ENCODE measurements around the gene PRSS37.
"Not testable (repeated sequence)": the region's sequence is repeated elsewhere in the genome, so short reads cannot be mapped to it uniquely, and the experiment has no call there.

PRSS37 gene

GRCh38 chr7:141860207-141860606 is 18.9 kb upstream of the PRSS37 start:
- Histone ChIP-seq H3K4me1 (ENCODE audit: control insufficient read depth, insufficient read depth, low read length, unreplicated experiment) (peaks cover 4% of the 10 kb centered on the region), H3K27me3 (ENCODE audit: insufficient read depth, low read length) (0 out of 2 replicates have a peak, but pooled peaks cover 4% of the 10 kb centered on the region), H2AFZ (ENCODE audit: low read length, unreplicated experiment) (no peak overlapping the region), H3K27ac (ENCODE audit: low read depth, low read length) (no peak overlapping the region), H3K36me3 (ENCODE audit: insufficient read depth, low read length) (no peaks in the 10 kb centered on the region), H3K79me2 (ENCODE audit: control insufficient read depth, insufficient read depth, low read length, unreplicated experiment) (no peaks in the 10 kb centered on the region), H3K4me3 (ENCODE audit: low read depth, low read length) (no peak overlapping the region)

DNA sequence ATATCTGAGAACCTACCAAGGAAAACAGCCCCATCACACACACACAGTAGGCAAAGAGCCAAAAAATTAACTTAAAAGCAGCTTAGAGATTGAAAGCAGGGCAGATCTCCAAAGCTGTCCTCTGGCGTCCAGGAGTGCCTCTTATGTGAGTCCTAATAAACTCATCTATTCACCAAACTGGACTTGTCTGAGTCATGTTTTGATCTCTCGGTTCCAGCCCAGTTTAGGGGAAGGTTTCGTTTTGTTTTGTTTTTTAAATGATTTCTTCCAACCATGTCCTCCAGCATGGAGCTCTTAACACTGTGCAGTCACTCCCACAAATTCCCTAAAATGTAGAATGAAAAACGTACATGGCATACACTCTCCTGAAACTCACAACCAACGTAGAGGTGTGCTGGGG is 6.7 kb upstream of the PRSS37 start:
- Histone ChIP-seq H3K36me3 (ENCODE audit: insufficient read depth, low read length) (no peaks in the 10 kb centered on the region), H3K27ac (ENCODE audit: low read depth, low read length) (no peak overlapping the region), H3K79me2 (ENCODE audit: control insufficient read depth, insufficient read depth, low read length, unreplicated experiment) (no peaks in the 10 kb centered on the region), H3K27me3 (ENCODE audit: insufficient read depth, low read length) (no peaks in the 10 kb centered on the region), H2AFZ (ENCODE audit: low read length, unreplicated experiment) (no peak overlapping the region), H3K4me1 (ENCODE audit: control insufficient read depth, insufficient read depth, low read length, unreplicated experiment) (no peaks in the 10 kb centered on the region), H3K4me3 (ENCODE audit: low read depth, low read length) (no peak overlapping the region)

GRCh38 chr7:141844256-141844655 is 3.0 kb upstream of the PRSS37 start:
- no peak overlapping the region for H3K27ac ChIP-seq (ENCODE audit: low read depth, low read length)
- H3K4me3 ChIP-seq (ENCODE audit: low read depth, low read length) = no peak overlapping the region
- no peaks in the 10 kb centered on the region for H3K79me2 ChIP-seq (ENCODE audit: control insufficient read depth, insufficient read depth, low read length, unreplicated experiment)
- H3K36me3 ChIP-seq (ENCODE audit: insufficient read depth, low read length) = no peaks in the 10 kb centered on the region
- H2AFZ ChIP-seq (ENCODE audit: low read length, unreplicated experiment) = no peak overlapping the region
- H3K4me1 ChIP-seq (ENCODE audit: control insufficient read depth, insufficient read depth, low read length, unreplicated experiment) = no peaks in the 10 kb centered on the region
- H3K27me3 ChIP-seq (ENCODE audit: insufficient read depth, low read length) = no peaks in the 10 kb centered on the region

DNA sequence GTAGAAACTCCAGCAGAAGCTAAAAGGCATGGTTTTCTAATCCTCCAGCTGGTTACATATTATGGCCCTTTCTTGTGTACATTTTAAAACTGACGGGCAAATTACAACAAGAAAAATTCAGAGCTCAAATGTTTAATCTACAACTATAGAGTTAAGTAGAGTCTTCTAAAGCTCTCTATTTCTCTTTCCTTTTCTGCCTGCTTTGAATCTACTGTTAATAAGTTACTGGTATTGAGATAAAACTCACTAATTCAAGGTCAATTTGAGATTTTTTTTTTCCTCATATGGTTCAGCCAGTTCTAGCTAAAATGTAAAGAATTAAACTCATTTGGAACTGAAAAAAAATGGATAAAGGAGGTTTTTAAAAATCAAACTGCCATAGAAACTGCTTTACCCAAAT is 1.6 kb upstream of the PRSS37 start:
- Histone ChIP-seq H3K79me2 (ENCODE audit: control insufficient read depth, insufficient read depth, low read length, unreplicated experiment) (no peaks in the 10 kb centered on the region), H3K36me3 (ENCODE audit: insufficient read depth, low read length) (no peaks in the 10 kb centered on the region), H2AFZ (ENCODE audit: low read length, unreplicated experiment) (no peak overlapping the region), H3K4me3 (ENCODE audit: low read depth, low read length) (no peak overlapping the region), H3K4me1 (ENCODE audit: control insufficient read depth, insufficient read depth, low read length, unreplicated experiment) (no peaks in the 10 kb centered on the region), H3K27ac (ENCODE audit: low read depth, low read length) (no peak overlapping the region), H3K27me3 (ENCODE audit: insufficient read depth, low read length) (no peaks in the 10 kb centered on the region)

DNA sequence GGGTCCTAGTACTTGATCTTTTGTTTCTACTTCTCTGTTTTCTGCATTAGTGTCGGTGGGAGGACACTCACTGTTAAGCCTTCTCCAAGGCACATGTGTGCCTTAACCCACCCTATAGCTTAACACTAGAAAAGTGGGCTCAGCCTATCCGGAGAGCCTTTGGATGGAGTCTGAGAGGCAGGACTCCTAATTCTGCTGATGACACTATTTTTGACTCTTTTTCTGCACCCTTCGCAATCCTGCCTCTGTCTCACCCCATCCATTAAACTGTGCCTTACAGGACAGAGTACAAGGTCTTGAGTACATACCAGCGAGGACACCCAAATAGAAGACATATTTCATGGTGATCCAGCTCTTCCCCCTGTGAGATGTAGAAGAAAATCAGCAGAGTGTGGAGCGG is 577 bp downstream of the PRSS37 start:
- H2AFZ ChIP-seq (ENCODE audit: low read length, unreplicated experiment) = no peak overlapping the region
- H3K4me1 ChIP-seq (ENCODE audit: control insufficient read depth, insufficient read depth, low read length, unreplicated experiment) = no peaks in the 10 kb centered on the region
- no peak overlapping the region for H3K27ac ChIP-seq (ENCODE audit: low read depth, low read length)
- H3K4me3 ChIP-seq (ENCODE audit: low read depth, low read length) = no peak overlapping the region
- no peaks in the 10 kb centered on the region for H3K36me3 ChIP-seq (ENCODE audit: insufficient read depth, low read length)
- H3K79me2 ChIP-seq (ENCODE audit: control insufficient read depth, insufficient read depth, low read length, unreplicated experiment) = no peaks in the 10 kb centered on the region
- H3K27me3 ChIP-seq (ENCODE audit: insufficient read depth, low read length) = no peaks in the 10 kb centered on the region

- no peaks in the 10 kb centered on the region for H3K4me1 ChIP-seq (ENCODE audit: control insufficient read depth, insufficient read depth, low read length, unreplicated experiment)
- H3K27ac ChIP-seq (ENCODE audit: low read depth, low read length) = no peak overlapping the region
- H3K4me3 ChIP-seq (ENCODE audit: low read depth, low read length) = no peak overlapping the region
- H3K36me3 ChIP-seq (ENCODE audit: insufficient read depth, low read length) = no peaks in the 10 kb centered on the region
- no peak overlapping the region for H2AFZ ChIP-seq (ENCODE audit: low read length, unreplicated experiment)
- no peaks in the 10 kb centered on the region for H3K27me3 ChIP-seq (ENCODE audit: insufficient read depth, low read length)
- no peaks in the 10 kb centered on the region for H3K79me2 ChIP-seq (ENCODE audit: control insufficient read depth, insufficient read depth, low read length, unreplicated experiment)
These were observed 2.0 kb downstream of the PRSS37 start for GRCh38 chr7:141839256-141839655.

- Histone ChIP-seq H3K27me3 (ENCODE audit: insufficient read depth, low read length) (no peaks in the 10 kb centered on the region), H3K4me1 (ENCODE audit: control insufficient read depth, insufficient read depth, low read length, unreplicated experiment) (no peaks in the 10 kb centered on the region), H2AFZ (ENCODE audit: low read length, unreplicated experiment) (no peak overlapping the region), H3K4me3 (ENCODE audit: low read depth, low read length) (no peak overlapping the region), H3K79me2 (ENCODE audit: control insufficient read depth, insufficient read depth, low read length, unreplicated experiment) (no peaks in the 10 kb centered on the region), H3K36me3 (ENCODE audit: insufficient read depth, low read length) (no peaks in the 10 kb centered on the region), H3K27ac (ENCODE audit: low read depth, low read length) (no peak overlapping the region)
These were observed 2.7 kb downstream of the PRSS37 start for GRCh38 chr7:141838581-141838980.

DNA sequence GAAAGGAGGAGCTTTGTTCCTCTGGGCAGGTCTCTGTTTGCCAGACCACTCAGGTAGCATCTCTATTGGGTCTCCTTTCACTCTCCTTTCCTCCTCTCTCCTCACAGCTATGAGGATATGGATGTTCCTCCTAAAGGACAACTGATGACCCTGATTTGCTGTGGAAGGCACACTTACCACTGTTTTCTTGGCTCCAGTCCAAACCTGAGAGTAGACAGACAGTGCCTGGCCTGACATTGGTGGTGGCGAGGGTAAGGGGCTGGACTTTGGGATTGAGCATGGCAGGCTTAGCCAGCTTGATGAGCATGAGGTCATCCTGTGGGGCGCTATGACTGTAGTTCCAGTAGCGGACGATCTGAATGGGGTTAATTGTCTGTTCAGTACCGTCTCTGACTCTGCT is 3.6 kb downstream of the PRSS37 start:
- no peak overlapping the region for H3K4me3 ChIP-seq (ENCODE audit: low read depth, low read length)
- H2AFZ ChIP-seq (ENCODE audit: low read length, unreplicated experiment) = no peak overlapping the region
- H3K4me1 ChIP-seq (ENCODE audit: control insufficient read depth, insufficient read depth, low read length, unreplicated experiment) = no peaks in the 10 kb centered on the region
- H3K79me2 ChIP-seq (ENCODE audit: control insufficient read depth, insufficient read depth, low read length, unreplicated experiment) = no peaks in the 10 kb centered on the region
- no peaks in the 10 kb centered on the region for H3K27me3 ChIP-seq (ENCODE audit: insufficient read depth, low read length)
- H3K36me3 ChIP-seq (ENCODE audit: insufficient read depth, low read length) = no peaks in the 10 kb centered on the region
- H3K27ac ChIP-seq (ENCODE audit: low read depth, low read length) = no peak overlapping the region

- H3K4me1 ChIP-seq (ENCODE audit: control insufficient read depth, insufficient read depth, low read length, unreplicated experiment); H3K27me3 ChIP-seq (ENCODE audit: insufficient read depth, low read length); H3K4me3 ChIP-seq (ENCODE audit: low read depth, low read length); H3K79me2 ChIP-seq (ENCODE audit: control insufficient read depth, insufficient read depth, low read length, unreplicated experiment); H2AFZ ChIP-seq (ENCODE audit: low read length, unreplicated experiment); H3K36me3 ChIP-seq (ENCODE audit: insufficient read depth, low read length); H3K27ac ChIP-seq (ENCODE audit: low read depth, low read length): not testable (repeated sequence)
These were observed 18.9 kb downstream of the PRSS37 start for GRCh38 chr7:141822432-141822831.

DNA sequence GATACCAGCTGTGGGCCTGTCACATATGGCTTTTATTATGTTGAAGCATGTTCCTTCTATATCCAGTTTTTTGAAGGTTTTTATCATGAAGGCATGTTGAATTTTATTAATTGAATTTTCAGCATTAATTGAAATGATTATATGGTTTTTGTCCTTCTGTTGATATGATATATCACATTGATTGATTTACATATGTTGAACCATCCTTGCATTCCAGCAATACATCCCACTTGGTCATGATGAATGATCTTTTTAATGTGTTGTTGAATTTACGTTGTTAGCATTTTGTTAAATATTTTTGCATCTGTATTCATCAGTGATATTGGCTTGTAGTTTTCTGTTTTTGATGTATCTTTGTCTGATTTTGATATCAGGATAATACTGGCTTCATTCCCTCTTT is 21.2 kb downstream of the PRSS37 start:
- no peak overlapping the region for H3K4me3 ChIP-seq (ENCODE audit: low read depth, low read length)
- no peaks in the 10 kb centered on the region for H3K4me1 ChIP-seq (ENCODE audit: control insufficient read depth, insufficient read depth, low read length, unreplicated experiment)
- no peak overlapping the region for H3K27ac ChIP-seq (ENCODE audit: low read depth, low read length)
- no peak overlapping the region for H2AFZ ChIP-seq (ENCODE audit: low read length, unreplicated experiment)
- H3K36me3 ChIP-seq (ENCODE audit: insufficient read depth, low read length) = no peaks in the 10 kb centered on the region
- no peaks in the 10 kb centered on the region for H3K27me3 ChIP-seq (ENCODE audit: insufficient read depth, low read length)
- no peaks in the 10 kb centered on the region for H3K79me2 ChIP-seq (ENCODE audit: control insufficient read depth, insufficient read depth, low read length, unreplicated experiment)

- Histone ChIP-seq H3K79me2 (ENCODE audit: control insufficient read depth, insufficient read depth, low read length, unreplicated experiment) (no peaks in the 10 kb centered on the region), H3K27ac (ENCODE audit: low read depth, low read length) (no peak overlapping the region), H2AFZ (ENCODE audit: low read length, unreplicated experiment) (no peak overlapping the region), H3K4me1 (ENCODE audit: control insufficient read depth, insufficient read depth, low read length, unreplicated experiment) (no peaks in the 10 kb centered on the region), H3K27me3 (ENCODE audit: insufficient read depth, low read length) (no peaks in the 10 kb centered on the region), H3K4me3 (ENCODE audit: low read depth, low read length) (no peak overlapping the region), H3K36me3 (ENCODE audit: insufficient read depth, low read length) (no peaks in the 10 kb centered on the region)
These were observed 48.8 kb downstream of the PRSS37 start for GRCh38 chr7:141792526-141792925.

DNA sequence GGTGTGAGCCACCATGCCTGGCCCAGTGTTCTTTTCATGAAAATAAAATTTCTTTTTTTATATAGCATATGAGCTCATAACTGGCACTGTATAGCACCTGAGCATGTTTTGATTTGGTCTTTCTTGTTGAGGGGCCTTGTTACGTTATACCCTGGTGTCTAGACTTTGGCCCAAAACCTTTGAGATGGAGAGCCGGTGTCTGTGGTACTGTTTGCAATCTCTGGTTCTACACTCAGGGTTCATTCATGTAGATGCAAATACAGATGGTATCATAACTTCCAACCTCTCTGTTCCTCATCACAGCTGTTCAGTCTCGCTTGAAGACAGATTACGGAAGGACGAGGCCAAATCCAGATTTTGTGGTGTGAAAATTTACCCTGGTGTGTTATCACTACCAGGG is 51.4 kb downstream of the PRSS37 start, which contains the start of gene TAS2R5:
Gene TAS2R5, plus strand, starts transcription at position 301 of the 400 bp plus-strand sequence. CDS start 145 bp downstream, outside the sequence.
- Histone ChIP-seq H3K4me3 (ENCODE audit: low read depth, low read length) (no peak within 1 kb of the TSS), H2AFZ (ENCODE audit: low read length, unreplicated experiment) (no peak within 1 kb of the TSS), H3K27me3 (ENCODE audit: insufficient read depth, low read length) (no peaks in the 10 kb centered on the region), H3K79me2 (ENCODE audit: control insufficient read depth, insufficient read depth, low read length, unreplicated experiment) (no peaks in the 10 kb centered on the region), H3K27ac (ENCODE audit: low read depth, low read length) (no peak within 1 kb of the TSS), H3K4me1 (ENCODE audit: control insufficient read depth, insufficient read depth, low read length, unreplicated experiment) (no peaks in the 10 kb centered on the region), H3K36me3 (ENCODE audit: insufficient read depth, low read length) (no peaks in the 10 kb centered on the region)

Measured in ACC112 (cell line).